ENCODE data around the gene H3-3A. TPM values are rescaled to one million over a fixed set of nuclear protein-coding genes. Genes with fewer than 3 reads are reported as not detected.

Gene H3-3A
- polyA plus RNA-seq, 1 donor from 2014 or later, result 2,124 TPM

DNA sequence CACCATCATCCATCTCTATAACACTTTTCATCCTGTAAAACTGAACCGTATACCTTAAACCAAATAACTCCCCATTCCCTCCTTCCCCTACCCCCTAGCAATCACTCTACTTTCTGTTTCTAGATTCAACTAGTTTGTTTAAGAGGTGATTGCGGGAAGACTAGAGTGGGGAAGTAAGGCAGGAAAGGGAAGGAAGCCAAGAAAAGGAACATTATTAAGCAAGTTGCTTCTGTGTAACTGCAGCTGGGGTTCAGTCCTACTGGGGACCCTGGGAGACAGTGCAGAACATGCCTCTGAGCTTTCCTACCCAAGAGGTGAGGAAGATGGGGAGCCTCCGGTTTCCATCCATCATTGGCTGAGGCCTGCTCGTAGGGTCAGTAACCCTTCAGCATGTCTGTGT lies 28.9 kb upstream of the H3-3A start:
- H3K27me3 ChIP-seq (ENCODE audit: insufficient read depth, low read depth, low read length), result no peaks in the 10 kb centered on the region
- no peak for TF ChIP-seq SMC3 (conservative IDR thresholded peaks at IDR 0.05; ENCODE audit: poor library complexity)
- no peaks in the 10 kb centered on the region for H3K36me3 ChIP-seq (ENCODE audit: insufficient read depth, low read length)
- H3K9me2 ChIP-seq (ENCODE audit: insufficient read depth, low read length), result no peaks in the 10 kb centered on the region
- H2AFZ ChIP-seq (ENCODE audit: low read depth, low read length), result no peak overlapping the region
- H4K20me1 ChIP-seq (ENCODE audit: insufficient read depth), result no peaks in the 10 kb centered on the region
- H3K79me2 ChIP-seq (replicated peaks; ENCODE audit: insufficient read depth, low read length), result no peaks in the 10 kb centered on the region
- H3K4me2 ChIP-seq (ENCODE audit: low read length), result no peak overlapping the region
- H3K27ac ChIP-seq (ENCODE audit: low read length), result no peak overlapping the region
- H3K9me3 ChIP-seq (ENCODE audit: low read length), result no peaks in the 10 kb centered on the region
- no peak overlapping the region for H3K9ac ChIP-seq (ENCODE audit: low read length)
- no peaks in the 10 kb centered on the region for H3F3A ChIP-seq (ENCODE audit: insufficient read depth, low read length, poor library complexity, severe bottlenecking)
- H3K4me3 ChIP-seq (ENCODE audit: low read length), result no peak overlapping the region

DNA sequence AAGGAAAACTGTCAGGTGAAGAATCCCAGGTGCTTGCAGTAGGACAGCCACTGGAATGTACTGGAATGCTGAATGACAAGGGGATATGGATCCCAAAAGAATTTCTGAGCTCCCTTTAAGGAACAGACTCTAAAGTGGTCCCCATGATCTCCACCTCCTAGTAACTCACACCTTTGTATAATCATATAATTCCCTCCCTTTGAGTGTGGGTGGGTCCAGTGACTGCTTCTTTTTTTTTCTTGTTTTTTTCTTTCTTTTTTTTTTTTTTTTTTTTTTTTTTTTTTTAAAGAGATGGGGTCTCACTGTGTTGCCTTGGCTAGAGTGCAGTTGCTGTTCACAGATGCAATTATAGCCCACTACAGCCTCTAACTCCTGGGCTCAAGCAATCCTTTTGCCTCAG lies 28.5 kb upstream of the H3-3A start:
- no peaks in the 10 kb centered on the region for H3K79me2 ChIP-seq (replicated peaks; ENCODE audit: insufficient read depth, low read length)
- H3K27ac ChIP-seq (ENCODE audit: low read length), result no peak overlapping the region
- H3K9ac ChIP-seq (ENCODE audit: low read length), result no peak overlapping the region
- no peaks in the 10 kb centered on the region for H3K27me3 ChIP-seq (ENCODE audit: insufficient read depth, low read depth, low read length)
- no peak overlapping the region for H3K4me3 ChIP-seq (ENCODE audit: low read length)
- H3K9me2 ChIP-seq (ENCODE audit: insufficient read depth, low read length), result no peaks in the 10 kb centered on the region
- H3K36me3 ChIP-seq (ENCODE audit: insufficient read depth, low read length), result no peaks in the 10 kb centered on the region
- H2AFZ ChIP-seq (ENCODE audit: low read depth, low read length), result no peak overlapping the region
- no peak for TF ChIP-seq EZH2 (IDR thresholded peaks at IDR 0.05; ENCODE audit: borderline replicate concordance, insufficient read depth, low read length, poor library complexity, severe bottlenecking)
- TF ChIP-seq, protein P1, sequence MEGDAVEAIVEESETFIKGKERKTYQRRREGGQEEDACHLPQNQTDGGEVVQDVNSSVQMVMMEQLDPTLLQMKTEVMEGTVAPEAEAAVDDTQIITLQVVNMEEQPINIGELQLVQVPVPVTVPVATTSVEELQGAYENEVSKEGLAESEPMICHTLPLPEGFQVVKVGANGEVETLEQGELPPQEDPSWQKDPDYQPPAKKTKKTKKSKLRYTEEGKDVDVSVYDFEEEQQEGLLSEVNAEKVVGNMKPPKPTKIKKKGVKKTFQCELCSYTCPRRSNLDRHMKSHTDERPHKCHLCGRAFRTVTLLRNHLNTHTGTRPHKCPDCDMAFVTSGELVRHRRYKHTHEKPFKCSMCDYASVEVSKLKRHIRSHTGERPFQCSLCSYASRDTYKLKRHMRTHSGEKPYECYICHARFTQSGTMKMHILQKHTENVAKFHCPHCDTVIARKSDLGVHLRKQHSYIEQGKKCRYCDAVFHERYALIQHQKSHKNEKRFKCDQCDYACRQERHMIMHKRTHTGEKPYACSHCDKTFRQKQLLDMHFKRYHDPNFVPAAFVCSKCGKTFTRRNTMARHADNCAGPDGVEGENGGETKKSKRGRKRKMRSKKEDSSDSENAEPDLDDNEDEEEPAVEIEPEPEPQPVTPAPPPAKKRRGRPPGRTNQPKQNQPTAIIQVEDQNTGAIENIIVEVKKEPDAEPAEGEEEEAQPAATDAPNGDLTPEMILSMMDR (IDR thresholded peaks at IDR 0.05; ENCODE audit: poor library complexity, severe bottlenecking), result no peak
- TF ChIP-seq, protein P2, sequence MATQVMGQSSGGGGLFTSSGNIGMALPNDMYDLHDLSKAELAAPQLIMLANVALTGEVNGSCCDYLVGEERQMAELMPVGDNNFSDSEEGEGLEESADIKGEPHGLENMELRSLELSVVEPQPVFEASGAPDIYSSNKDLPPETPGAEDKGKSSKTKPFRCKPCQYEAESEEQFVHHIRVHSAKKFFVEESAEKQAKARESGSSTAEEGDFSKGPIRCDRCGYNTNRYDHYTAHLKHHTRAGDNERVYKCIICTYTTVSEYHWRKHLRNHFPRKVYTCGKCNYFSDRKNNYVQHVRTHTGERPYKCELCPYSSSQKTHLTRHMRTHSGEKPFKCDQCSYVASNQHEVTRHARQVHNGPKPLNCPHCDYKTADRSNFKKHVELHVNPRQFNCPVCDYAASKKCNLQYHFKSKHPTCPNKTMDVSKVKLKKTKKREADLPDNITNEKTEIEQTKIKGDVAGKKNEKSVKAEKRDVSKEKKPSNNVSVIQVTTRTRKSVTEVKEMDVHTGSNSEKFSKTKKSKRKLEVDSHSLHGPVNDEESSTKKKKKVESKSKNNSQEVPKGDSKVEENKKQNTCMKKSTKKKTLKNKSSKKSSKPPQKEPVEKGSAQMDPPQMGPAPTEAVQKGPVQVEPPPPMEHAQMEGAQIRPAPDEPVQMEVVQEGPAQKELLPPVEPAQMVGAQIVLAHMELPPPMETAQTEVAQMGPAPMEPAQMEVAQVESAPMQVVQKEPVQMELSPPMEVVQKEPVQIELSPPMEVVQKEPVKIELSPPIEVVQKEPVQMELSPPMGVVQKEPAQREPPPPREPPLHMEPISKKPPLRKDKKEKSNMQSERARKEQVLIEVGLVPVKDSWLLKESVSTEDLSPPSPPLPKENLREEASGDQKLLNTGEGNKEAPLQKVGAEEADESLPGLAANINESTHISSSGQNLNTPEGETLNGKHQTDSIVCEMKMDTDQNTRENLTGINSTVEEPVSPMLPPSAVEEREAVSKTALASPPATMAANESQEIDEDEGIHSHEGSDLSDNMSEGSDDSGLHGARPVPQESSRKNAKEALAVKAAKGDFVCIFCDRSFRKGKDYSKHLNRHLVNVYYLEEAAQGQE (IDR thresholded peaks at IDR 0.05; ENCODE audit: borderline replicate concordance), result no peak
- TF ChIP-seq RAD21 (conservative IDR thresholded peaks at IDR 0.05), result no peak
- TF ChIP-seq MXI1 (conservative IDR thresholded peaks at IDR 0.05; ENCODE audit: poor library complexity, severe bottlenecking), result no peak
- no peak for TF ChIP-seq POLR2AphosphoS5 (IDR thresholded peaks at IDR 0.05)
- TF ChIP-seq TAF1 (IDR thresholded peaks at IDR 0.05; ENCODE audit: low read depth), result no peak
- no peaks in the 10 kb centered on the region for H4K20me1 ChIP-seq (ENCODE audit: insufficient read depth)
- no peaks in the 10 kb centered on the region for H3K9me3 ChIP-seq (ENCODE audit: low read length)
- no peak overlapping the region for H3K4me2 ChIP-seq (ENCODE audit: low read length)
- H3F3A ChIP-seq (ENCODE audit: insufficient read depth, low read length, poor library complexity, severe bottlenecking), result no peaks in the 10 kb centered on the region

DNA sequence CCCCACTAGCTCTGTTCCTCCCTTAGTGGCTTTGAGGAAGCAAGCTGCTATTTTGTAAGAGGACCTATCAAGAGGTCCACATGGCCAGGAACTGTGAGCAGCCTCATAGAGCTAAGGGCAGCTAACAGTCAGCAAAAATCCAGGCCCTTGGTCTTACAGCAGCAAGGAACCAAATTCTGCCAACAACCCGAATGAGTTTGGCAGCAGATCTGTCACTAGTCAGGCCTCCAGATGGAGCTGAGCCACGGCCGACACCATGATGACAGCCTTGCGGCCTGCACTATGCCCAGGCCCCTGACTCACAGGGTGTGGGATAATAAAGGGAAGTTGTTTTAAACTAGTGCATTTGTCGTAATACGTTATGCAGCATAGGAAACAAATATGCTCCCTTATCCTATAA lies 28.0 kb upstream of the H3-3A start:
- Histone ChIP-seq H3K79me2 (replicated peaks; ENCODE audit: insufficient read depth, low read length) (no peaks in the 10 kb centered on the region), H4K20me1 (ENCODE audit: insufficient read depth) (no peaks in the 10 kb centered on the region), H3K9me3 (ENCODE audit: low read length) (no peaks in the 10 kb centered on the region), H3K27me3 (ENCODE audit: insufficient read depth, low read depth, low read length) (no peaks in the 10 kb centered on the region), H3K36me3 (ENCODE audit: insufficient read depth, low read length) (no peaks in the 10 kb centered on the region), H2AFZ (ENCODE audit: low read depth, low read length) (no peak overlapping the region), H3K9me2 (ENCODE audit: insufficient read depth, low read length) (no peaks in the 10 kb centered on the region), H3K4me3 (ENCODE audit: low read length) (no peak overlapping the region), H3F3A (ENCODE audit: insufficient read depth, low read length, poor library complexity, severe bottlenecking) (no peaks in the 10 kb centered on the region), H3K4me2 (ENCODE audit: low read length) (no peak overlapping the region), H3K9ac (ENCODE audit: low read length) (no peak overlapping the region), H3K27ac (ENCODE audit: low read length) (no peak overlapping the region)
- no peak for TF ChIP-seq POLR2AphosphoS5 (IDR thresholded peaks at IDR 0.05)
- TF ChIP-seq EZH2 (IDR thresholded peaks at IDR 0.05; ENCODE audit: borderline replicate concordance, insufficient read depth, low read length, poor library complexity, severe bottlenecking), result no peak
- TF ChIP-seq EP300 (conservative IDR thresholded peaks at IDR 0.05; ENCODE audit: poor library complexity, severe bottlenecking), result no peak
- TF ChIP-seq, protein P2 (IDR thresholded peaks at IDR 0.05; ENCODE audit: borderline replicate concordance), result no peak
- TF ChIP-seq, protein P1 (IDR thresholded peaks at IDR 0.05; ENCODE audit: poor library complexity, severe bottlenecking), result no peak
- no peak for TF ChIP-seq SMC3 (conservative IDR thresholded peaks at IDR 0.05; ENCODE audit: poor library complexity)
- no peak for TF ChIP-seq MXI1 (conservative IDR thresholded peaks at IDR 0.05; ENCODE audit: poor library complexity, severe bottlenecking)
- no peak for TF ChIP-seq RAD21 (conservative IDR thresholded peaks at IDR 0.05)
- TF ChIP-seq TAF1 (IDR thresholded peaks at IDR 0.05; ENCODE audit: low read depth), result no peak

Data from neural cell (in vitro differentiated cells).